Limb (tissue), 2 donors: ENCODE measurements around the gene RNFT2.

Experiments used
- DNase-seq, 2 donors: peaks; one replicate each; pipeline ENCODE4 v3.0.0-alpha.2; 2016; ENCODE audit errors: extremely low spot score in 2 of 2

RNFT2 gene, protein sequence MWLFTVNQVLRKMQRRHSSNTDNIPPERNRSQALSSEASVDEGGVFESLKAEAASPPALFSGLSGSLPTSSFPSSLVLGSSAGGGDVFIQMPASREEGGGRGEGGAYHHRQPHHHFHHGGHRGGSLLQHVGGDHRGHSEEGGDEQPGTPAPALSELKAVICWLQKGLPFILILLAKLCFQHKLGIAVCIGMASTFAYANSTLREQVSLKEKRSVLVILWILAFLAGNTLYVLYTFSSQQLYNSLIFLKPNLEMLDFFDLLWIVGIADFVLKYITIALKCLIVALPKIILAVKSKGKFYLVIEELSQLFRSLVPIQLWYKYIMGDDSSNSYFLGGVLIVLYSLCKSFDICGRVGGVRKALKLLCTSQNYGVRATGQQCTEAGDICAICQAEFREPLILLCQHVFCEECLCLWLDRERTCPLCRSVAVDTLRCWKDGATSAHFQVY

GRCh38 chr12:116737774-116738657, at the start of gene RNFT2, which contains the start of gene SPRING1:
Gene RNFT2, plus strand, starts transcription at chr12:116738315. Its CDS starts 2,183 bp downstream, at chr12:116740498.
Gene SPRING1, minus strand, starts transcription at chr12:116738069. Its CDS starts 169 bp downstream, at chr12:116737900.
- peak; percentile 98 to 100 for DNase-seq

DNA sequence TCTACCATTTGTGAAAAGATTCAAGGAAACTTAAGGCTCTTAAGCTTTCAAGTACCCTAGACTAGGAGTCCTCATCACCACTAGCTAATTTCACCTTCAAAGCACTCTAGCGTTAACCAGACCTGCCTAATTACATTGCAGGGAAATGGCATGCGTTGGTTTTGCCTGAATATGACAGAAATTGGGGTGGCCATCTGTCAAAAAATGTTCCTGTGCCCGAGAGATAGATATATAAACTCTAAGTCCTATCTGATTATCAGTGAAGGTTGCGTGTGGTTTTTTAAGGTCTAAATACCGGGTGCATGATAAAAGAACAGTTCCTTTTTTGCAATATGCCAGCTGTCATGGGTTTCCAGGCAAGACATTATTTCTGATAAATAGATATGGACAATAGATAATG, 48.6 kb upstream of the RNFT2 start:
- no peak for DNase-seq

DNA sequence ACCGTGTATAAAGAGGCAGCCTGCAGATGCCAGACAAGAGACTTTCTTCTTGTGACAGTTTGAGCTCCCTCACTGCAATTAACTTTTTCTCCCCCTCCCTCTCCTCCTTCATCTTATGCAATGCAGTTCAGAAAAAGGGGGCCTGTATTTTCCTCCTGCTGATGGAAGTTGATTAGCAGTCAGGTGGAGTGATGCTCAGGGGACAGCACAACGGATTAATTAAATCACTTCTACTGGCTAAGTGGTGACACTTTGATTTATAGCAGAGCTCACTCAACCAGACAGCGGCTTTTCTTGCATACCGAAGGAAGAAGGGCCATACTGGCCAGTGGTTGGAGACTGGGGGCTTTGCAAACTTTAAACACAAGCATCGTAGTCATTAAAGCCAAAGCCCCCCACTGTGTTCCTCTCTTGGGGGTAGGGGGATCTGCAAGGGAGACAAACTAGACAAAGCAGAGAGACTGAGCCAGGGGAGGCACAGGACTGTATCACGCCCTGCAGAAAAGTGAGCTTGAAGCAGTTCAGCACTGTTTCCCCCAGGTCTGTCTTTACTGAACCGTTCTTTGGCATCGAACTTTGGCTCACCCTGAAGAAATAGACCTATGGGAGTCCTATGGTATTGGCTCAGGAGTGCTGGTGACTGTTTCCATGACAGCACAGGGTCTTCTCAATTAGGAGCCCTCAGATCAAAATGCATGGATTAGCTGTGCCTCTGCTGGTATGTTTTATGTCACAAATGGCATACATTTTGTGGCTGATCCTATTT, 48.0 kb upstream of the RNFT2 start:
- DNase-seq: peak in 1 of 2 donors; percentile 37

GRCh38 chr12:116691205-116691604, 46.9 kb upstream of the RNFT2 start:
- DNase-seq: no peak

DNA sequence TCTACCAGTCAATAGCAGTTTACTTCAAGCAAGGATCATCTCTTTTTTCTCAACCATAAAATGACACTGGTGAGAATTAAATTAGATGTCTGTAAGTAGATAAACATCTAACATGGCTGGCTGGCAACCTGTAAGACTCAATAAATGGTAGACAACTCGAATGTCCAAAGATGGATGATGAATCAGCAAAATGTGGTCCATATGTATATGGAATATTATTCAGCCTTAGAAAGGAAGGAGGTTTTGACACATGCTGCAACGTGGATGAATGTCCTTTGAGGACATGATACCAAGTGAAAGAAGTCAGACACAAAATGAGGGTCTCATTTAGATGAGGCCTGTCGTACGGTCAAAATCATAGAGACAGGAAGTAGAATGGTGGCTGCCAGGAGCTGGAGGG, 46.5 kb upstream of the RNFT2 start:
- no peak for DNase-seq

DNA sequence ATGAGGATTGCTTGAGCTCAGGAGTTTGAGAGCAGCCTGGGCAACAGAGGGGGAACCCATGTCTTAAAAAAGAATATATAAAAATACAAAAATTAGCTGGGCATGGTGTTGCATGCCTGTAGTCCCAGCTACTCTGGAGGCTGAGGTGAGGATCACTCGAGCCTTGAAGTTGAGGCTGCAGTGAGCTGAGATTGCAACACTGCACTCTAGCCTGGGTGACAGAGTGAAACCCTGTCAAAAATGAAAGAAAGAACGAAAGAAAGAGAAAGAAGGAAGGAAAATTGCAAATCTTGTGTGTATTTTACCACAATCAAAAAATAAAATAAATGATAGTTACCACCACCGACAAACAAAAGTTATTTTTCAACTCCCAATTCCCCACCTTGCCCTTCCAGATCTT, 45.5 kb upstream of the RNFT2 start:
- no peak for DNase-seq

DNA sequence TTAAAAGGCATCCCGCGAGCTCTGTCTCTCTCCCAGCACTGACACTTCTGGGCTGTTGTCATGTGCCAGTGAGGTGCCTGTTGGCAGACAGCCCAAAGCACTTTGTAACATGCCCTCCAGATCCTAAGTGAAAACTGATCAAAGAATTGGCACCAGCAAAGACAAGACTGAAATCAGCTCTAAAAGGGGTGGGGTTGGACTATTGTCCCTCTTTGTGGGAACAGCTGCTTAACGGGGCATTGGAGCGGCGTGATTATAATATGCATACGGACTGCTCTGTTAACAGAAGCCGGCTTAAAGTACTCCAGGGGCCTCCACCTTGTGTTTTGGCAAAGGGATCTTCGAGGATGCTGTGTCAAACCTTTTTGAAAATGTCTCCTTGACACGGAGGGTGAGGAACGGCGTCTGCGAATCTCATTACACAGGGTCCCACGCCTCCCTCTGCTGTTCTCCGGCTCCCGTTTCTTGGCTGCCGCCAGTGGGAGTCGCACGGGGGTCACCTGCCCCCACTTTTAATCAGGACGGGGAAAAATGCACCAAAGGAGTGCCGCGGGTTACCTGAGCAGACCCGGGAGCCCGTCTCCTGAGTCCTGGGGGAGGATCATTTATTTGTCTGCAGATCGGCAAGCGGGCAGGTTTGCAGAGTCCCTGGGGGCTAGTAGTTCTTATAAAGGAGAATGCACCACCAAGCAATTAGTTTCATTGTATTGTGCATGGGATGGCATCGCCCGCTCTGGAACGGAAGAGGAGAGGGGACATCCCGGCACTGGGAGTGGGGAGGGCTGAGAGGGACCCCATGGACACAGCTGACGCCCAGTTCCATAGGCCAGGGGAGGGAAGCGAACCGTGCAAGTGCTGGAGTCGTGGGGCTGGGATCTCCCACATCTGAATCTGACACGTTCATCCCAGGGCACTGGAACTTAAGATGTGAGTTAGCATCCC, 44.6 kb upstream of the RNFT2 start:
- DNase-seq: peak in 1 of 2 donors; percentile 58

DNA sequence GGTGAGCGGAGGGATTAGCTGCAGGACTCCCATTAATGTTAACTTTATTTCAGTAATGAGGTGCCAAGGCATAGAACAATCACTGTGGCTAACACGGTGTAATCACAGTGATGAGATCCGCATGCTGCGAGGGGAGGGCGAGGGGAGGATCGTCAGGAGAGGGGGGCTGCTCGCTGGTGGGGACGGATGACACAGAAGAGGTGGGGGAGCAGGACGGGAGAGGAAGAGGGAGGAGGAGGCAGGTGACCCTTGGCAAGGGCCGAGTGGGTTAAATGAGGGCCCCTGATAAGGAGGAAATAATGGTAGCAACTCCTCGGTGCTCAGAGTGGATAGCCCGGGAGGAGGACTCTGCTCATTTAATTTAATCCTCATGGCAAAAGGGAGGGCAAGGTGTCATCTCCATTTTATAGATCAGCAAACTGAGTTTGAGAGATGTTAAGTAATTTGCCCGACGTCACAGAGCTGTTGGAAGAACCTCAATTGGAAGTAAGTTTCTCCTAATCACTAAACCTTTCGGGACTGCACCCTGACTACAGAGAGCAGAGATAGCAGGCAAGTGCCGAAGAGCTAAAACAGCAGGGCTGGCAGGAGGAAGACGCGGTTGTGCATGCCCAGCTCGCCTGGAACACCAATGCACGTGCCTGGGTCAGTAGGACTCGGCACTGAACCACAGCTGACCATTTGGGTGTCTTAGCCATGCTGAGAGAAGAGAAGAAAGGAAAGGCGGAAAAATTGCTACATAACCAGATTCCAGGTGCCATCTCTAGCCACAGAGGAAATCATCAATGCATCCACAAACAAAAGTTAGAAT, 43.3 kb upstream of the RNFT2 start:
- DNase-seq: no peak

DNA sequence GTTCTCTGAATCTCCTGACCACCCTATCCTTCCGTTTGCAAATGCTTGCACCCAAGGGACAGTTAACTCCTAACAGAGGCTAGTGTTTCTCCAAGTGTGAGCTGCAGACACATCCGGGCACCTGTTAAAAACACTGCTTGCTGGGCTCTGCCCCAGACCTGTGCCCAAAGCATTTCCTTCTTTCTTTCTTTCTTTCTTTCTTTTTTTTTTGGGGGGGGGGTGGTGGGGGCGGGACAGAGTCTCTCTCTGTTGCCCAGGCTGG, 42.7 kb upstream of the RNFT2 start:
- DNase-seq: no peak

GRCh38 chr12:116697305-116697704, 40.8 kb upstream of the RNFT2 start:
- no peak for DNase-seq

GRCh38 chr12:116697716-116698115, 40.4 kb upstream of the RNFT2 start:
- no peak for DNase-seq

GRCh38 chr12:116698116-116698515, 40.0 kb upstream of the RNFT2 start:
- no peak for DNase-seq

GRCh38 chr12:116698554-116699075, 39.5 kb upstream of the RNFT2 start:
- no peak for DNase-seq

DNA sequence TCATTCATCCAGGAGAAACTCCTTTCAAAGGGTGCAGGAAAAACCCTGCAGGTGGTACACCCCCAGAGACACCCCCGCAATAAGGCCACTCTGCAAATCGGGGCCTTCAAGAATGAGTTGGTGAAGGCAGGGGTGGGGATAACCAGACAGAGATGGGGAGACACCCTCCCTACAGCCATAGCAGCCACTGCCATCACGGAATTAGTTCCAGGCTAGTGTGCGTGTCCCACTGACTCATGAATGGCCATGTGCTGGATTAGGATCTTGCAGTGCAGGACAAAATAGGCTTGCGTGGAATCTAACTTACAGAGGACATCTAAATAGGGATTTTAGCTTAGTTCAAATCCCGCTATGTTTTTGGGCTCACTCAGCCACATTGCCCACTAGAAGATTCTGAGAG, 38.0 kb upstream of the RNFT2 start:
- no peak for DNase-seq

DNA sequence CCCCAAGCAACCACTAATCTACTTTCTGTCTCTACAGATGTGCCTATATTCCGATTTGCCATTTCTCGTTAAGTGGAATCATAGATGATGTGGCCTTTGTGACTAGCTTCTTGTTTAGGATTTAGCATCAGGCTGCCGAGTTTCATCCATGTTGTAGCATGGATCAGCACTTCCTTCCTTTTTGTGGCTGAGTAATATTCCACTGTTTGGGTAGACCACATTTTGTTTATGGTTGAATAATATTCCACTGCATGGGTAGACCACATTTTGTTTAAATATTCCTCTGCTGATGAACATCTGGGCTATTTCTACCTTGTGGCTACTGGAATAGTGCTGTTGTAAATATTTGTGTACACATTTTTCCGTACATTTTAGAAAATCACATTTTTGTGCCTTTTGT, 36.7 kb upstream of the RNFT2 start:
- no peak for DNase-seq

GRCh38 chr12:116703214-116703795, 34.8 kb upstream of the RNFT2 start:
- peak; percentile 71 to 73 for DNase-seq

- no peak for DNase-seq
These were observed 30.4 kb upstream of the RNFT2 start for GRCh38 chr12:116707751-116708150.

- peak; percentile 67 to 78 for DNase-seq
These were observed 29.0 kb upstream of the RNFT2 start for GRCh38 chr12:116708826-116709756.
